WTC11 (cell line): ENCODE measurements around the gene TTLL3. TPM values are rescaled to one million over a fixed set of nuclear protein-coding genes. Genes with fewer than 3 reads are reported as not detected.

ENCODE experiments used
- ATAC-seq: fragments of 200-7000 bp; cut with Tn5 transposase; 2 replicates; pipeline ENCODE4 v1.10.0; 2021; ENCODE audit warnings: mild to moderate bottlenecking, moderate library complexity
- CTCF ChIA-PET: fragments of 300-600 bp; sonication (Branson Sonifier 250); formaldehyde crosslinking; loops from one replicate; lab custom pipeline; 2021; ENCODE audit warnings: antibody characterized with exemption; lab: Charles Lee
- POLR2A ChIA-PET: fragments of 350-600 bp; sonication (Branson Sonifier 250); formaldehyde crosslinking; loops from one replicate; lab custom pipeline; 2021; ENCODE audit warnings: antibody characterized with exemption; lab: Charles Lee
- DNase-seq: peaks from one replicate; pipeline ENCODE4 v3.0.0; 2021; ENCODE audit warnings: low spot score
- H3K27ac Mint-ChIP-seq: 2 replicates; pipeline ENCODE4 v1.8.0; 2021; ENCODE audit warnings: mixed read lengths
- H3K27me3 Mint-ChIP-seq: 2 replicates; pipeline ENCODE4 v1.8.0; 2021; ENCODE audit warnings: low read depth, mild to moderate bottlenecking, moderate library complexity, mixed read lengths
- H3K36me3 Mint-ChIP-seq: 2 replicates; pipeline ENCODE4 v1.8.0; 2021; ENCODE audit warnings: mixed read lengths
- H3K4me1 Mint-ChIP-seq: 2 replicates; pipeline ENCODE4 v1.8.0; 2022; ENCODE audit warnings: mixed read lengths
- H3K4me3 Mint-ChIP-seq: 2 replicates; pipeline ENCODE4 v1.8.0; 2021; ENCODE audit warnings: mild to moderate bottlenecking, moderate library complexity, mixed read lengths
- H3K9me3 Mint-ChIP-seq: 2 replicates; pipeline ENCODE4 v1.8.0; 2021; ENCODE audit warnings: mixed read lengths
- ATF1 ChIP-seq: sonication (generic); formaldehyde crosslinking; IDR thresholded peaks from 2 replicates; pipeline ENCODE4 v1.8.1; 2023; ENCODE audit warnings: mild to moderate bottlenecking, moderate library complexity, missing genetic modification reagents
- CBFB ChIP-seq: sonication (generic); formaldehyde crosslinking; IDR thresholded peaks from 2 replicates; pipeline ENCODE4 v1.8.1; 2022; ENCODE audit warnings: mild to moderate bottlenecking, low read depth, missing genetic modification reagents
- CREM ChIP-seq: sonication (generic); formaldehyde crosslinking; IDR thresholded peaks from 2 replicates; pipeline ENCODE4 v1.8.1; 2022; ENCODE audit warnings: mild to moderate bottlenecking, missing genetic modification reagents, moderate library complexity
- ESRRA ChIP-seq: sonication (generic); formaldehyde crosslinking; IDR thresholded peaks from 2 replicates; pipeline ENCODE4 v1.8.1; 2022; ENCODE audit warnings: mild to moderate bottlenecking, missing genetic modification reagents, borderline replicate concordance
- GTF2I ChIP-seq: fragments of 250-450 bp; sonication (Bioruptor Pico); conservative IDR thresholded peaks from 2 replicates; pipeline ENCODE4 v1.4.0; 2021; ENCODE audit warnings: mild to moderate bottlenecking
- HMGA2 ChIP-seq: fragments of 250-450 bp; sonication (Bioruptor Pico); IDR thresholded peaks from 2 replicates; pipeline ENCODE4 v1.4.0; 2021; ENCODE audit warnings: mild to moderate bottlenecking, moderate library complexity
- JUN ChIP-seq: sonication (generic); formaldehyde crosslinking; IDR thresholded peaks from 2 replicates; pipeline ENCODE4 v1.8.0; 2023; ENCODE audit warnings: mild to moderate bottlenecking, missing genetic modification reagents
- NFATC4 ChIP-seq: fragments of 250-450 bp; sonication (Bioruptor Pico); IDR thresholded peaks from 2 replicates; pipeline ENCODE4 v1.9.0; 2021; ENCODE audit warnings: mild to moderate bottlenecking
- RORB ChIP-seq: fragments of 250-450 bp; sonication (Bioruptor Pico); IDR thresholded peaks from 2 replicates; pipeline ENCODE4 v1.9.0; 2021; ENCODE audit warnings: mild to moderate bottlenecking
- TP53 ChIP-seq: sonication (generic); formaldehyde crosslinking; IDR thresholded peaks from 2 replicates; pipeline ENCODE4 v1.8.1; 2023; ENCODE audit warnings: mild to moderate bottlenecking, missing genetic modification reagents
- ZBTB21 ChIP-seq: sonication (generic); formaldehyde crosslinking; IDR thresholded peaks from 2 replicates; pipeline ENCODE4 v1.8.1; 2023; ENCODE audit warnings: mild to moderate bottlenecking, missing genetic modification reagents, borderline replicate concordance
- ZNF263 ChIP-seq: sonication (generic); formaldehyde crosslinking; IDR thresholded peaks from 2 replicates; pipeline ENCODE4 v1.8.1; 2022; ENCODE audit warnings: low read depth, mild to moderate bottlenecking, moderate library complexity, missing genetic modification reagents
- ZNF317 ChIP-seq: sonication (generic); formaldehyde crosslinking; IDR thresholded peaks from 2 replicates; pipeline ENCODE4 v1.8.1; 2023; ENCODE audit warnings: low read depth, mild to moderate bottlenecking, moderate library complexity, missing genetic modification reagents, borderline replicate concordance
- total RNA-seq: library from RNA; stranded (reverse); gene quantifications from 3 replicates; pipeline ENCODE4 v1.2.3, GENCODE V29; 2021
- TF ChIP-seq, protein P1 (sequence below): sonication (generic); formaldehyde crosslinking; IDR thresholded peaks from 2 replicates; pipeline ENCODE4 v1.8.1; 2023; ENCODE audit warnings: mild to moderate bottlenecking, missing genetic modification reagents, moderate library complexity
- TF ChIP-seq, protein P2 (sequence below): sonication (generic); formaldehyde crosslinking; IDR thresholded peaks from 2 replicates; pipeline ENCODE4 v1.8.0; 2022; ENCODE audit warnings: mild to moderate bottlenecking, missing genetic modification reagents
- TF ChIP-seq, protein P3 (sequence below): fragments of 250-450 bp; sonication (Bioruptor Pico); IDR thresholded peaks from 2 replicates; pipeline ENCODE4 v1.9.0; 2021; ENCODE audit warnings: mild to moderate bottlenecking, borderline replicate concordance
- TF ChIP-seq, protein P4 (sequence below): fragments of 250-450 bp; sonication (Bioruptor Pico); IDR thresholded peaks from 2 replicates; pipeline ENCODE4 v1.9.0; 2021; ENCODE audit warnings: mild to moderate bottlenecking

The TTLL3 gene
- total RNA-seq, 1 experiment from 2014 or later: 14.7 TPM

DNA sequence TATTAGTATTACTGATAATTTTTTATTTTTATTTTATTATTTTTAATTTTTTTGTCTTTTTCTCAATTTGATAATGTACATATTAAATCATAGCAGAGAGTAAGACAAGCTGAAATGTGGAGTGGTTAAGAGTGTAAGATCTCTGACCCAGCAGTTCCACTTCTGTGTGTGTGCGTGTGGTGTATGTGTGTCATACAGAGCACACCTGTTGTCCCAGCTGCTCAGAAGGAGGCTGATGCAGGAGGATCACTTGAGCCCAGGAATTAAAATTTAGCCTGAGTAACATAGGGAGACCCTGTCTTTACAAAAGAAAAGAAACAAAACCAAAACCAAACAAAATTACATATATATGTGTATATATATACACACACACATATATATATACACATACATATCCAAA is 71.4 kb downstream of the TTLL3 start (continued):
- TF ChIP-seq HMGA2: no peak
- TF ChIP-seq ZNF317 (CRISPR knock-in tag): no peak
- no peak for TF ChIP-seq CREM

DNA sequence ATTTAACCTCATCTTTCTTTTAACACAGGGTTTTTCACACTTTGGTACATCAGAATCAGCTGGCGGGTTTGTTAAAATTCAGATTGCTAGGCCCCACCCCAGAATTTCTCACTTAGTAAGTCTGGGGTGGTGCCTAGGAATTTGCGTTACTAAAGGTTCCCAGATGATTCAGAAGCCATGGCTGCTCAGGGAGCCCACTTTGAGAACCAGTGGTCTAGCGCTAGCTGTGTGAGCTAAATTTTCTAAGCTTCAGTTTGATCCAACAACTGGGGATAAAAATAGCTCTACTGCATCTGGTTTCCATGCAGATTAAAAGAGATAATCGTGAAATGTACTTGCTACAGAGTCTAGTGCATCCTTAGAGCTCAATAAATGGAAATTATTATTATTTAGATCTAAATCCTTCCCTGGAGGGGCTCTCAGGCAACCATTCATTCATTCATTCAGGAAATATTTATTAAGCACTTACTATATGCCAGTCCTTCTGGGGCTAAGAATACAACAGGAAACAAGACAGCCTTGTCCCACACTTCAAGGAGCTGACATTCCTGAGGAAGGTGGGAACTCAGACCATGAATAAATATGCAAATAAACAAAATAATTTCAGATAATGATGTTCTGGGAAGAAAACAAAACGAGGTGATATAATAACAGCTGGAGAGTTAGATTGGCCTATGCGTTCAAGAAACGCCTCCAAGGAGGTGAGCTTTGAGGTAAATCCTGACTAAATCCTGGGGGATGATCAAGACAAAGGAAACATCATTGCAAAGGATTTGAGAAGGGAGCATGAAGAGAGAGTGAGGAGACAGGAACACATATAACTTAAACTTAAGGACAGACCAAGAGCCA is 73.9 kb downstream of the TTLL3 start:
- Mint-ChIP-seq H3K27me3 (peaks cover 9% of the 10 kb centered on the region), H3K27ac (no peak overlapping the region), H3K4me1 (no peaks in the 10 kb centered on the region), H3K4me3 (no peak overlapping the region), H3K36me3 (no peaks in the 10 kb centered on the region), H3K9me3 (no peaks in the 10 kb centered on the region)
- ATAC-seq (no peak), DNase-seq (no peak)
- TF ChIP-seq ZNF317 (CRISPR knock-in tag) (no peak), ZNF263 (CRISPR knock-in tag) (no peak), NFATC4 (CRISPR knock-in tag) (no peak), JUN (no peak), RORB (CRISPR knock-in tag) (no peak), ZBTB21 (CRISPR knock-in tag) (no peak), ESRRA (CRISPR knock-in tag) (no peak), CBFB (CRISPR knock-in tag) (no peak), ATF1 (no peak), GTF2I (CRISPR knock-in tag) (no peak), TP53 (CRISPR knock-in tag) (no peak)
- TF ChIP-seq, protein P1, sequence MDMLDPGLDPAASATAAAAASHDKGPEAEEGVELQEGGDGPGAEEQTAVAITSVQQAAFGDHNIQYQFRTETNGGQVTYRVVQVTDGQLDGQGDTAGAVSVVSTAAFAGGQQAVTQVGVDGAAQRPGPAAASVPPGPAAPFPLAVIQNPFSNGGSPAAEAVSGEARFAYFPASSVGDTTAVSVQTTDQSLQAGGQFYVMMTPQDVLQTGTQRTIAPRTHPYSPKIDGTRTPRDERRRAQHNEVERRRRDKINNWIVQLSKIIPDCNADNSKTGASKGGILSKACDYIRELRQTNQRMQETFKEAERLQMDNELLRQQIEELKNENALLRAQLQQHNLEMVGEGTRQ (CRISPR knock-in tag): no peak
- TF ChIP-seq, protein P2, sequence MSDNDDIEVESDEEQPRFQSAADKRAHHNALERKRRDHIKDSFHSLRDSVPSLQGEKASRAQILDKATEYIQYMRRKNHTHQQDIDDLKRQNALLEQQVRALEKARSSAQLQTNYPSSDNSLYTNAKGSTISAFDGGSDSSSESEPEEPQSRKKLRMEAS (CRISPR knock-in tag): no peak
- TF ChIP-seq, protein P3, sequence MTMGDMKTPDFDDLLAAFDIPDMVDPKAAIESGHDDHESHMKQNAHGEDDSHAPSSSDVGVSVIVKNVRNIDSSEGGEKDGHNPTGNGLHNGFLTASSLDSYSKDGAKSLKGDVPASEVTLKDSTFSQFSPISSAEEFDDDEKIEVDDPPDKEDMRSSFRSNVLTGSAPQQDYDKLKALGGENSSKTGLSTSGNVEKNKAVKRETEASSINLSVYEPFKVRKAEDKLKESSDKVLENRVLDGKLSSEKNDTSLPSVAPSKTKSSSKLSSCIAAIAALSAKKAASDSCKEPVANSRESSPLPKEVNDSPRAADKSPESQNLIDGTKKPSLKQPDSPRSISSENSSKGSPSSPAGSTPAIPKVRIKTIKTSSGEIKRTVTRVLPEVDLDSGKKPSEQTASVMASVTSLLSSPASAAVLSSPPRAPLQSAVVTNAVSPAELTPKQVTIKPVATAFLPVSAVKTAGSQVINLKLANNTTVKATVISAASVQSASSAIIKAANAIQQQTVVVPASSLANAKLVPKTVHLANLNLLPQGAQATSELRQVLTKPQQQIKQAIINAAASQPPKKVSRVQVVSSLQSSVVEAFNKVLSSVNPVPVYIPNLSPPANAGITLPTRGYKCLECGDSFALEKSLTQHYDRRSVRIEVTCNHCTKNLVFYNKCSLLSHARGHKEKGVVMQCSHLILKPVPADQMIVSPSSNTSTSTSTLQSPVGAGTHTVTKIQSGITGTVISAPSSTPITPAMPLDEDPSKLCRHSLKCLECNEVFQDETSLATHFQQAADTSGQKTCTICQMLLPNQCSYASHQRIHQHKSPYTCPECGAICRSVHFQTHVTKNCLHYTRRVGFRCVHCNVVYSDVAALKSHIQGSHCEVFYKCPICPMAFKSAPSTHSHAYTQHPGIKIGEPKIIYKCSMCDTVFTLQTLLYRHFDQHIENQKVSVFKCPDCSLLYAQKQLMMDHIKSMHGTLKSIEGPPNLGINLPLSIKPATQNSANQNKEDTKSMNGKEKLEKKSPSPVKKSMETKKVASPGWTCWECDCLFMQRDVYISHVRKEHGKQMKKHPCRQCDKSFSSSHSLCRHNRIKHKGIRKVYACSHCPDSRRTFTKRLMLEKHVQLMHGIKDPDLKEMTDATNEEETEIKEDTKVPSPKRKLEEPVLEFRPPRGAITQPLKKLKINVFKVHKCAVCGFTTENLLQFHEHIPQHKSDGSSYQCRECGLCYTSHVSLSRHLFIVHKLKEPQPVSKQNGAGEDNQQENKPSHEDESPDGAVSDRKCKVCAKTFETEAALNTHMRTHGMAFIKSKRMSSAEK (CRISPR knock-in tag): no peak
- TF ChIP-seq, protein P4, sequence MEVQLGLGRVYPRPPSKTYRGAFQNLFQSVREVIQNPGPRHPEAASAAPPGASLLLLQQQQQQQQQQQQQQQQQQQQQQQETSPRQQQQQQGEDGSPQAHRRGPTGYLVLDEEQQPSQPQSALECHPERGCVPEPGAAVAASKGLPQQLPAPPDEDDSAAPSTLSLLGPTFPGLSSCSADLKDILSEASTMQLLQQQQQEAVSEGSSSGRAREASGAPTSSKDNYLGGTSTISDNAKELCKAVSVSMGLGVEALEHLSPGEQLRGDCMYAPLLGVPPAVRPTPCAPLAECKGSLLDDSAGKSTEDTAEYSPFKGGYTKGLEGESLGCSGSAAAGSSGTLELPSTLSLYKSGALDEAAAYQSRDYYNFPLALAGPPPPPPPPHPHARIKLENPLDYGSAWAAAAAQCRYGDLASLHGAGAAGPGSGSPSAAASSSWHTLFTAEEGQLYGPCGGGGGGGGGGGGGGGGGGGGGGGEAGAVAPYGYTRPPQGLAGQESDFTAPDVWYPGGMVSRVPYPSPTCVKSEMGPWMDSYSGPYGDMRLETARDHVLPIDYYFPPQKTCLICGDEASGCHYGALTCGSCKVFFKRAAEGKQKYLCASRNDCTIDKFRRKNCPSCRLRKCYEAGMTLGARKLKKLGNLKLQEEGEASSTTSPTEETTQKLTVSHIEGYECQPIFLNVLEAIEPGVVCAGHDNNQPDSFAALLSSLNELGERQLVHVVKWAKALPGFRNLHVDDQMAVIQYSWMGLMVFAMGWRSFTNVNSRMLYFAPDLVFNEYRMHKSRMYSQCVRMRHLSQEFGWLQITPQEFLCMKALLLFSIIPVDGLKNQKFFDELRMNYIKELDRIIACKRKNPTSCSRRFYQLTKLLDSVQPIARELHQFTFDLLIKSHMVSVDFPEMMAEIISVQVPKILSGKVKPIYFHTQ (CRISPR knock-in tag): no peak
- POLR2A ChIA-PET: no interaction called here
- CTCF ChIA-PET: interaction anchor here (0.6 to 1.8 kb wide), 4 partner anchors 20 to 103 kb away, joined by 3 to 6 read pairs (median 4); no protein-coding TSS in a partner anchor
